NOMO-1 treated with DMSO at 0.1 percent for 48 hours (cell line): ENCODE data around the gene ZNF496.
A peak's percentile ranks its signal among the peaks of the same experiment; 100 is the strongest.
"Not testable (repeated sequence)": the region's sequence is repeated elsewhere in the genome, so short reads cannot be mapped to it uniquely, and the experiment has no call there.

Experiments
- DNase-seq: peaks from one replicate; lab custom pipeline; 2025; ENCODE audit not compliant: unreplicated experiment; lab: John Stamatoyannopoulos, UW

ZNF496 gene

GRCh38 chr1:247360116-247360898, 28.6 kb upstream of the ZNF496 start:
- peak; percentile 65 for DNase-seq

- DNase-seq, result no peak
Observed at GRCh38 chr1:247359559-247359958, 27.9 kb upstream of the ZNF496 start.

DNA sequence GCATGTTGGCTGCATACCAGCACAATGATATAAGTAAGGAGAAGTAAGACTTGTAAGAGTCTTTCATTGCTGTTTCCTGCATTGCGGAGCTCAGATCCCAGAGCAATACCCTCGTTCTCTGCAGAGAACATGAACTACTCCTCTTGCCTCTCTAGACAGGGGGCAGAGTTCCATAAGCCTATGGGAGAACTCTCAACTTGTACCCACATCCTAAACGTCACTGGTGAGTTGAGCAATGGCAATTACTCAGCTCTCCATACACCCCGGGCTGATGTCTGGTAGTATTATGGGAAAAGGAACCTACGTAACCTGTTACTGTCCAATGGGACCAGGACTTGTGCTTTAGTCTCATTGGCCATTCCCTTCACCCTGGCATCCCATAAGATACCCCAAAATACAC, 27.3 kb upstream of the ZNF496 start:
- peak; percentile 56 for DNase-seq

DNA sequence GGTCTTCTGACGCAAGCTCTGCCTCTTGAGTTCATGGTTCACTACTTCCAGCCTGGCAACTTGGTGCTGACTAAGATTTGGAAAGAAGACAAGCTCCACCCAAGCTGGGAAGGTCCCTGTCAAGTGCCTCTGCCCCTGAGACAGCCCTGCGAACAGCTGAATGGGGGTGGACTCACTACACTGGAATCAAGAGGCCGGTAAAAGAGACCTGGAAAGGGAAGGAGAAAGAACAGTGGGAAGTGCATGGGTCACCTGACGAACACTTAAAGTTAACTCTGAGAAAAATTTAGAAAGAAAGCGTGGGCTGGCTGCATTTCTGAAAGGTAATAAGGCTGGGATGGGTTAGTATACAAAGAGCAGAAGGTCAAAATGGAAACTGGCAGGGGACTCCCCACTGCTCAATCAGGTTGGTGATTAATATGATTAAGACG, 26.1 kb upstream of the ZNF496 start:
- DNase-seq, result no peak

DNA sequence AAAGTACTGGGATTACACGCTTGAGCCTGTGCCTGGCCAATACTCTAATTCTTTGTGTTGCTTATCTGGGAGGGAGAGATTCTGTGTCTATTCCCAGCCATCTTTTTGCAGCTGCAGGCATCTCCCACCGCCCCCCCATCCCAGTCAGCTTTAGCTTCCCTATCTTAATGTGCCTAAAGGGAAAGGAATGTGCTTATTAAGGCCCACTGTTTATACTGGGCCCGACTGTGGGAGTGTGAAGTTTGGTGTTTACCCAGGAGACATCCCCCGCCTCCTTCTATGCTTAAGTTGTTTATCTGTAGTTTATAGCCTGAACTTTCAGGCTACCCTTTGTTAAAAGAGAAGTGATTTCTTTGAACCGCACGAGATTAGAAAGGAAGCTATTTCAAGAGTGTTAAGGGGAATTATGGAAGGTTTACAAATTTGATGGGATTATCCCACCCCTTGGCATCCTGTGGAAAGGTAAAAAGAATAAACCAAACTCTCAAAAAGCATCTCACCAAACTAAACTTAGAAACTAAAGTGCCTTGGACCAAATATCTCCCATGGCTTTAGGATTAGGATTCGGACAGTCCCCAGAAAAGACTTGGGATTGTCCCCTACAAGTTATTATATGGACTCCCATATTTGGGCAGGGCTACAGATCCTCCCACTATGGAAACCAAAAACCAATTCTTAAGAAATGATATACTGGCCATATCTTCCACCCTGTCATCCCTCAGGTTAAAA, 25.5 kb upstream of the ZNF496 start:
- no peak for DNase-seq

DNA sequence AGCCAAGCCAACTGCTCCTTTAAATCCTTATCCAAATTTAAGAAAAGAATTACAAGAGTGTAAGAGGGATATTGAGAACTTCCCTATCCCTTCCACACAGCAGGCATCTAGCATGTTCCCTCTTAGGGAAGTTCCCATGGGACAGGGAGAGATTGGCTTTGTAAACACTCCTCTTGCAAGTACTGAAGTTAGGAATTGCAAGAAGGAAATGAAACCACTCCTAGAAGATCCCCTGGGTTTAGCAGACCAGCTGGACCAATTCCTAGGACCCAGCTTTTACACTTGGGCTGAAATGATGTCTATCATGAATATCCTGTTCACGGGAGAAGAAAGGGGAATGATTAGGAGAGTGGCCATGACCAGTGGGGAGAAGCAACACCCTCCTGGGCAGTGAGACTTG, 23.5 kb upstream of the ZNF496 start:
- DNase-seq, result not testable (repeated sequence)

- no peak for DNase-seq
Observed at GRCh38 chr1:247352175-247352574, 20.5 kb upstream of the ZNF496 start.

GRCh38 chr1:247350587-247350986, 18.9 kb upstream of the ZNF496 start:
- no peak for DNase-seq

DNA sequence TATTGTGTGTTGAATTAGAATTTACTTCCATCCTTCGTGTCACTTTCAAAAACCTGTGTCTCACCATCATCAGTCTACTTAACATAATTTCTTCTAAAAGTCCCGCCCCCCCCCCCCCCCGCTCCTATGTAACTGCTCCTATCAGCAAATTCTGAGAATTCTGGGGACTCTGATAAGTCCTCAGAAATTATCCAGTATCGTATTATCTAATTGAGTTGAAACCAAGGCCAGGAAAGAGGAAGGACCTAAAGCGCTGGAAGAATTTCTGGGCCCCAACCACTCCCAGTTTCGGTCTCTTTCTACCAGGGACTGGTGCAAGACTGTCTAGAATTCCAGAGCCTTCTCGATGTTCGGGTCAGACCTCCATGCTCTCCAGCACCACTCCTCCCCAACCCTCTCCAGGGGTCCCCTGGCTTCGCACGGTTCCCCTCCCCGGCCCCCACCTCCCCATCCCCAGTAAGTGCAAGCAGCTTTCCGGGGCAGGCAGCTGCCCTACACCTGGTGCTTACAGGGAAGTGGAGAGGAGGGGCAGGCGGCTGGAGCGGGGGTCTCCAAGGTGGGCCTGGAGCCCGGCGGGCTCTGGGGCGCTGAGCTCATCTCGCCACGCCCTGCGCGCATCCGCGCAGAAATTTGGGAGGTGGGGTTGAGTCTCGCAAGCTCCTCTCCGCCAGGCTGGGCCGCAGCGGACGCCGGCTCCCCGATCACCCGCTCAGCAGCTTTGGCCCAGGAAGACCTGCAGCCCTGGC, 16.0 kb upstream of the ZNF496 start:
- DNase-seq, result no peak

GRCh38 chr1:247345881-247346280, 14.2 kb upstream of the ZNF496 start:
- no peak for DNase-seq

GRCh38 chr1:247343801-247344200, 12.1 kb upstream of the ZNF496 start:
- no peak for DNase-seq

DNA sequence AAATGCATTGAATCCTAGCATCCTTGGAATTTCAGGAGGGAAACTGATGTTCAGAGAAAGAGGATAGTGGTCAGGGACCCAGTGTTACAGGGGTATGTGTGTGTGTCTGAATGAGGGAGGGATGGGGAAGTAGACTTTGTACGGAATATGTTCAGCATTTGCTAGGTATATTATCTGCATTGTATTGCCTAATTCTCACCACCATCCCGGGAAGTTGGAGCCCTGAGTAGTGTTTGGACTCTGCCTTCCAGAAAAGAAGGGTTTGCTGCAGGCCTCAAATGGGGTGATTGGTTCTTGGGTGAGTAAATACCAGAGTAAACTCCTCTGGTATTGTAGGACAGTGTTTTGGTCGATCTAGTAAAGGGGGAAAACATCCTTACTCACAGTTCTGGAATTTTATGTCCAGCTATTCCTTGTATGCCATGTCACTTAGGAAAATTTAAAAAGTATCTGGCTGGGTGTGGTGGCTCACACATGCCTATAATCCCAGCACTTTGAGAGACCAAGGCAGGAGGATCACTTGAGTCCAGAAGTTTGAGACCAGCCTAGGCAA, 7.1 kb upstream of the ZNF496 start:
- DNase-seq, result no peak

DNA sequence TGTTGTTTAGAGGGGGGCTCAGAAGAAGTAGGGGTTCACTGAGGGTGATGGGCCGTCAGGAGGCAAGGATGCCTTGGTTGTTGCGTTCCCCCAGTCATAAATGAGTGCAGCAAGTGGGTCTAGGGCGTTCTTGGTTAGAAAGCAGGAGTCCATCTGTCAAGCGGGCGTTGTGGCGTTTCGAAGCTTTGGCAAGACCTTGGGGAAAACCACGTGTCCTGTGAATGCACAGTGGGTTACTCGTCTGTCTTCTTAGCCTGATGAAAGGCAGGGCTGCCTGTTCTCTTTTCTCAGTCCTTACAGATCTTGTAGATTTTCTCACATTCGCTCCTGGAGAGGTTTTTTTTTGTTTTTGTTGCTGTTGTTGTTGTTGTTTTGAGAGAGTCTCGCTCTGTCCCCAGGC, 6.3 kb upstream of the ZNF496 start:
- no peak for DNase-seq

DNA sequence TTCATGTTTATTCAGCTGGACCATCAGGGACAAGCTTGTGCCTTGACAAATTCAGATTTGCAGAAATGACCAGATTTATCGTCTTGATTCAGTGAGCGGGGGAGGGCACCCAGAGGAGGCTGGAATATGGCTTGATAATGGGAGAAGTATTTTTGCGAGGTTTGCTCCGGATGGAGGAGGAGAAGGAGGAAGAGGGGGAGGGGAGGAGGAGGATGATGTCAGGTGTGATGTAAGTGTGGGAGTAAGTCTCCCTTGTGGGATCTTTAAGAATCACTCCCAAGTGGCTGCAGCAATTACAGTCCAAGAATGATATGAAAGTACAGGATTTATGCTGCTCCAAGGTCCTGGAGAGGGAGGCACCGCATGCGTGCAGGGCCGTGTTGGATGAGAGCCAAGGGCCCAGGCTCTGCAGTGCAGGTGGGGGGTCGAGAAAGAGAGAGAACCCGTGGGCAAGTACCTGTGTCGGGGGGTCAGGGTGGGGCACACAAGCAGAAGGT, 5.6 kb upstream of the ZNF496 start:
- DNase-seq, result no peak

GRCh38 chr1:247336390-247336789, 4.7 kb upstream of the ZNF496 start:
- no peak for DNase-seq

- DNase-seq, result no peak
Observed at GRCh38 chr1:247335882-247336281, 4.2 kb upstream of the ZNF496 start.

DNA sequence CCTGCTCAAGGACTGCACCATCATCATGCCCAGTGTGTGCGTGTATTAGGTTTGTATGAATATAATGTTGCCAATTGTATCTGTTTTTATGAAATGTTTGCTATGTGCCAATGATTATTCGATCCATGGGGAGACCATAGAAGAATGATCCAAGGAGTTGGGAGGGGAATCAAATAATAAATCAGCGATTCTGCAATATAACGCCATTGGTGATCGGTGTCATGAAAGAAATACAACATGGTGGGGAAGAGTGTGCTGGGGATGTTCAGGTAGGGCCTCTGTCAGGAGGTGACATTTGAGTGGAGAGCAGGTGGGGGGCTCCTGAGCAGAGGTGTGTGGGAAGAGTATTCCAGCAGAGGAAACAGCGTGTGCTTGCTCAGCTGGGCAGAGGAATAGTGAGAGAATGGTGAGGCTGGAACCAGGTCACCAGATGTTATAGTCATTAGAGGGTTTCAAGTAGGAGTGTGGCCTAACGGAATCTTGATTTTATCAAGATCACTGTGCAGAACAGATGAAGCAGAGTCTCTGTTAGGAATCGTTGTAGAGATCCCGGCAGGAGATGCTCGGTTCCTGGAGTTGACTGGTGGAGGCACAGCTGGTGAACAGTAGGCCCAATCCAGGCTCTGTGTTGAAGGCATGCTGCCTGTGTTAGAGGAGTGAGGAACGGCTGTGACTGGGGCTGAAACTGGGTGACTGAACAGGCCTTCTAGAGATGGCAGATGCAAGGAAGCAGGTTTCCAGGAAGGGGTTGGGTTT, 2.9 kb upstream of the ZNF496 start:
- no peak for DNase-seq

DNA sequence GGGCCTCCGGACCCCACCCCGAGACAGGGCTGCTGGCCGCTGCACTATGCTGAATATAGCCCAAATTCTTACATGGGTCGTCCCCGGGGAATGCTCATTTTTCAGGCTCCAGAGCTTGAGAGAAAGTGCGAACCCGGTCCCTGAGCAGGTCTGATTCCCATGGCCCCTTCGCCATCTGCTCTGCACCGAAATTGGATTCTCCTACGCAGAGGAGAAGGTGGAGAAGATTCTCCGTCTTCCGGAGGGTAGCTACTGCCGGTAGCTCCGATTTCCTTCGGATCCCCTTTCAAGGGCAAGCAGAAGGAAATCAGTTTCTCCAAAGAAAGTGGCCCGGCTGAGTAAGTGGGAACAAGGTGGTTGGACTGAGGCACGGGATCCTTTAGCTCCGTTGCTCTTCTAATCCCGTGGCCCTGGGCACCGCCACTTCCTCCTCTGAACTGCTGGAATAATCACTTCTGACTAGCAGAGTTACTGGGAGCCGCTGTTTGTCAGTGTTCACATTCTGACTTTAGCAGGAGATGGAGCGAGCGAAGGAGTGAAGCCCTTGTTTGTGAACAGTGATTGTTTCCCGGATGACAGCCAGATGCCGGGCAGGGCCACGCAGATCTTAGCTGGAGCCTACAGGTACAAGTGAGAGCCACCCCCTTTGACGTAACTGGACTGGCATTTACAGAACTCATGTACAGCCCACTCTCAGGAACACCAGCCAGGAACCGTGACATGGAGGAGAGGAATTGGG, 1.1 kb upstream of the ZNF496 start:
- DNase-seq, result no peak

- DNase-seq, result peak; percentile 11
Observed at GRCh38 chr1:247332215-247332622, 552 bp upstream of the ZNF496 start.

DNA sequence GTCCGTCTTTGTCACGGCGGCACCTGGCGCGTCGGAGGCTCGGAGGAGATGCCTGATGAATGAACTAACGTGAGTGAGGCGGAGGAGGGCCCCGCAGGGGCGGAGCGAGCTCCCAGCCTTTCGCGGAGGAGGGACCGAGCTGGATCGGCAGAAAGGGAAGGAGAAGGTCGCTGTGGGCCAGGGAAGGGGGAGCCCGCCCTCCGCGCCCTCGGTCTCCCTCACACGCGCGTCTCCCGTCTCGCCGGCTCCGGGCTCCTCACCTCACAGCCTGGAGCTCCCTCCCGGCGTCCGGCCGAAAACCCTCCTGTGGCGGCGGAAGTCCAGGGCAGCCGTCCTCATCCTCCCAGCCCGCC, 519 bp downstream of the ZNF496 start:
- peak; percentile 77 for DNase-seq
